CD4-positive, alpha-beta T cell (primary cell): ENCODE data around the gene NEGR1. TPM values are rescaled to one million over a fixed set of nuclear protein-coding genes. Genes with fewer than 3 reads are reported as not detected.

Experiments
- ATAC-seq: fragments of 200-7000 bp; cut with Tn5 transposase; one replicate; pipeline ENCODE4 v1.10.0; 2022; ENCODE audit warnings: mild to moderate bottlenecking; ENCODE audit not compliant: poor library complexity
- CTCF ChIA-PET: fragments of 350-600 bp; sonication (Branson Sonifier 250); formaldehyde crosslinking; loops from one replicate; lab custom pipeline; 2021; ENCODE audit warnings: antibody characterized with exemption, inconsistent platforms; lab: Charles Lee
- POLR2A ChIA-PET: fragments of 350-600 bp; sonication (Branson Sonifier 250); formaldehyde crosslinking; loops from one replicate; lab custom pipeline; 2021; ENCODE audit warnings: antibody characterized with exemption, inconsistent platforms; lab: Charles Lee
- DNase-seq, 14 experiments: peaks; one replicate each; pipeline ENCODE4 v3.0.0-alpha.2; 2013 to 2020; ENCODE audit warnings: mixed read lengths in 2 of 14
- H3K27ac ChIP-seq, 2 donors: one replicate each; pipeline versions ENCODE4 v1.5.1 to v1.7.0; 2013; ENCODE audit warnings: low read length in 2 of 2, low read depth in 1 of 2, mild to moderate bottlenecking in 1 of 2
- H3K27me3 ChIP-seq, 2 experiments: 1 replicate in 1 of 2; 2 replicates in 1 of 2; pipeline versions ENCODE4 v1.6.1 to v1.7.0; 2013; ENCODE audit warnings: low read length in 2 of 2, control low read depth in 1 of 2, mild to moderate bottlenecking in 1 of 2, moderate library complexity in 1 of 2; ENCODE audit not compliant: insufficient read depth in 2 of 2, control insufficient read depth in 1 of 2
- H3K36me3 ChIP-seq: one replicate; pipeline ENCODE4 v1.6.1; 2013; ENCODE audit warnings: low read length, control low read depth; ENCODE audit not compliant: insufficient read depth
- H3K4me1 ChIP-seq: one replicate; pipeline ENCODE4 v1.6.1; 2013; ENCODE audit warnings: low read length, control low read depth; ENCODE audit not compliant: insufficient read depth
- H3K4me3 ChIP-seq: one replicate; pipeline ENCODE4 v1.5.1; 2013; ENCODE audit warnings: mild to moderate bottlenecking, low read length, moderate library complexity
- H3K9me3 ChIP-seq, 2 experiments: 1 replicate in 1 of 2; 2 replicates in 1 of 2; pipeline versions ENCODE4 v1.6.1 to v1.7.0; 2013; ENCODE audit warnings: low read length in 2 of 2, mild to moderate bottlenecking in 2 of 2, control low read depth in 1 of 2, moderate library complexity in 1 of 2; ENCODE audit not compliant: control insufficient read depth in 1 of 2, insufficient read depth in 1 of 2
- H3K27ac Mint-ChIP-seq: one replicate; pipeline ENCODE4 v1.8.0; 2020; ENCODE audit warnings: mixed read lengths
- H3K27me3 Mint-ChIP-seq: one replicate; pipeline ENCODE4 v1.8.0; 2021; ENCODE audit warnings: mixed read lengths
- H3K36me3 Mint-ChIP-seq: one replicate; pipeline ENCODE4 v1.8.0; 2021; ENCODE audit warnings: low read depth, mixed read lengths
- H3K4me1 Mint-ChIP-seq: one replicate; pipeline ENCODE4 v1.8.0; 2021; ENCODE audit warnings: low read depth, mixed read lengths
- H3K4me3 Mint-ChIP-seq: one replicate; pipeline ENCODE4 v1.8.0; 2020; ENCODE audit warnings: mild to moderate bottlenecking, mixed read lengths
- H3K9me3 Mint-ChIP-seq: one replicate; pipeline ENCODE4 v1.8.0; 2020; ENCODE audit warnings: mixed read lengths
- intact Hi-C, 2 experiments: fragments of 100-400 bp; cut with DNase I in 1 of 2; cut with micrococcal nuclease in 1 of 2; formaldehyde crosslinking; loops; one replicate each; pipeline versions ENCODE4 v1.15.1 to v1.9.0; 2023 to 2025; cut with DNase I, micrococcal nuclease
- total RNA-seq, 174 experiments: library from RNA in 2 of 174; stranded (reverse) in 2 of 174; gene quantifications; one replicate each; pipeline ENCODE4 v1.2.3 and lab custom pipeline; 2021 to 2026
- TF ChIP-seq, protein P1 (sequence below): fragments of 200-600 bp; IDR thresholded peaks from one replicate; pipeline ENCODE4 v1.8.0; 2022; ENCODE audit warnings: antibody characterized with exemption, mild to moderate bottlenecking

The NEGR1 gene
- total RNA-seq, 2 experiments from 2014 or later = 0.03 TPM

GRCh38 chr1:71780681-71781080 lies 501.7 kb downstream of the NEGR1 start:
- TF ChIP-seq, protein P1, sequence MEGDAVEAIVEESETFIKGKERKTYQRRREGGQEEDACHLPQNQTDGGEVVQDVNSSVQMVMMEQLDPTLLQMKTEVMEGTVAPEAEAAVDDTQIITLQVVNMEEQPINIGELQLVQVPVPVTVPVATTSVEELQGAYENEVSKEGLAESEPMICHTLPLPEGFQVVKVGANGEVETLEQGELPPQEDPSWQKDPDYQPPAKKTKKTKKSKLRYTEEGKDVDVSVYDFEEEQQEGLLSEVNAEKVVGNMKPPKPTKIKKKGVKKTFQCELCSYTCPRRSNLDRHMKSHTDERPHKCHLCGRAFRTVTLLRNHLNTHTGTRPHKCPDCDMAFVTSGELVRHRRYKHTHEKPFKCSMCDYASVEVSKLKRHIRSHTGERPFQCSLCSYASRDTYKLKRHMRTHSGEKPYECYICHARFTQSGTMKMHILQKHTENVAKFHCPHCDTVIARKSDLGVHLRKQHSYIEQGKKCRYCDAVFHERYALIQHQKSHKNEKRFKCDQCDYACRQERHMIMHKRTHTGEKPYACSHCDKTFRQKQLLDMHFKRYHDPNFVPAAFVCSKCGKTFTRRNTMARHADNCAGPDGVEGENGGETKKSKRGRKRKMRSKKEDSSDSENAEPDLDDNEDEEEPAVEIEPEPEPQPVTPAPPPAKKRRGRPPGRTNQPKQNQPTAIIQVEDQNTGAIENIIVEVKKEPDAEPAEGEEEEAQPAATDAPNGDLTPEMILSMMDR = no peak
- Histone ChIP-seq H3K4me1 (no peaks in the 10 kb centered on the region), H3K27ac (no peak overlapping the region), H3K27me3 (no peaks in the 10 kb centered on the region), H3K4me3 (no peak overlapping the region), H3K36me3 (no peaks in the 10 kb centered on the region), H3K9me3 (peaks cover 0 to 3% of the 10 kb centered on the region in 2 experiments)
- Mint-ChIP-seq H3K36me3 (no peaks in the 10 kb centered on the region), H3K27ac (no peak overlapping the region), H3K4me1 (no peaks in the 10 kb centered on the region), H3K4me3 (no peak overlapping the region), H3K9me3 (peaks cover 2% of the 10 kb centered on the region), H3K27me3 (no peaks in the 10 kb centered on the region)
- POLR2A ChIA-PET = no interaction called here
- intact Hi-C loops = no loop called here
- ATAC-seq (no peak), DNase-seq (no peak)
- CTCF ChIA-PET = no interaction called here

DNA sequence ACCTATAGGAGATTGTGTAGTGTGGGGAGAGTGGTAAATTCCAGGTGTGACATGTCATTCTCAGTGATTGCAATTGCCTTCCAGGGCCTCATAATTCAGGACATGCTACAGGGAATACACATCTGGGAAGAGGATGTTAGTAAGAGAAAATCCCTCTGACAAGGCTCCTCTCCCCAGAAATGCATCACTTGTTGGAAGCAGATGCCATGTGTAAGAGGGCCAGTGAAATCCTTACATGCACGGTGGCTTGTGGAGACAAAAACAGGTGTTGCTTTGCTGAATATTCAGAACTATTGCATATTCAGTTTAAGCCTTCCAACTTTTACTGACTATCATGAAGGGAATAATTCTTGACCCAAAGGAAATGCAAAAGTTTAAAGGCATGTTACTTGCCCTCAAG lies 503.4 kb downstream of the NEGR1 start:
- ChIA-PET POLR2A (no interaction called here), CTCF (no interaction called here)
- Histone ChIP-seq H3K4me1 (no peaks in the 10 kb centered on the region), H3K4me3 (no peak overlapping the region), H3K9me3 (peaks cover 0 to 8% of the 10 kb centered on the region in 2 experiments), H3K36me3 (no peaks in the 10 kb centered on the region), H3K27ac (no peak overlapping the region), H3K27me3 (no peaks in the 10 kb centered on the region)
- no peaks in the 10 kb centered on the region for H3K36me3 Mint-ChIP-seq
- intact Hi-C loops = no loop called here
- H3K27ac Mint-ChIP-seq = no peak overlapping the region
- peaks cover 2% of the 10 kb centered on the region for H3K9me3 Mint-ChIP-seq
- ATAC-seq (no peak), DNase-seq (no peak)
- TF ChIP-seq, protein P1 = no peak
- H3K27me3 Mint-ChIP-seq = no peaks in the 10 kb centered on the region
- H3K4me1 Mint-ChIP-seq = no peaks in the 10 kb centered on the region
- H3K4me3 Mint-ChIP-seq = no peak overlapping the region

DNA sequence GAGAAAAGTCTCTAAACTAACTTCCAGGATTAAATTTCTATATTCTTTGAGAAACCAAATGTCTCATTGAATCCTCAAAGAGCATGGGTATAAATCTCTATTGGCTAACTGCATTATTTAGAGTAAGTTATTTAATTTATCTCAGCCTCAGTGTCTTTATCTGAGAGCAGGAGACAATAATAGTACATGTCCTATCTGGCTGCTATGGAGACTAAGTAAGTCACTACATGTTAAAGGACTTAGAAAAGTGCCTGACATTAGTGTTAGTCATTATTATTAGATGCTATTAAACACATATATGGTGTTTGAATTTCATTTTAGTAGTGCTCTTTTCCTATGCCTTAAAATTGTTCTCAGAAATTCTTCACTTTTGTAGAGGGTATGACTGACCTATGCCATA lies 505.2 kb downstream of the NEGR1 start:
- DNase-seq (no peak), ATAC-seq (no peak)
- Histone ChIP-seq H3K4me3 (no peak overlapping the region), H3K27ac (no peak overlapping the region), H3K9me3 (peaks cover 0 to 8% of the 10 kb centered on the region in 2 experiments), H3K4me1 (no peaks in the 10 kb centered on the region), H3K36me3 (no peaks in the 10 kb centered on the region), H3K27me3 (no peaks in the 10 kb centered on the region)
- H3K4me3 Mint-ChIP-seq = no peak overlapping the region
- H3K27ac Mint-ChIP-seq = no peak overlapping the region
- no peaks in the 10 kb centered on the region for H3K4me1 Mint-ChIP-seq
- POLR2A ChIA-PET = no interaction called here
- H3K27me3 Mint-ChIP-seq = no peaks in the 10 kb centered on the region
- peaks cover 2% of the 10 kb centered on the region for H3K9me3 Mint-ChIP-seq
- CTCF ChIA-PET = no interaction called here
- intact Hi-C loops = no loop called here
- no peaks in the 10 kb centered on the region for H3K36me3 Mint-ChIP-seq
- TF ChIP-seq, protein P1 = no peak
